GM12865 (cell line): Measurements from ENCODE around the gene ACER2.
A peak's percentile ranks its signal among the peaks of the same experiment; 100 is the strongest.
"Not testable (repeated sequence)": the region's sequence is repeated elsewhere in the genome, so short reads cannot be mapped to it uniquely, and the experiment has no call there.

Experiments used
- DNase-seq: peaks from one replicate; pipeline ENCODE4 v3.0.0; 2010; ENCODE audit warnings: low read depth
- H3K4me3 ChIP-seq: 2 replicates; pipeline ENCODE4 v1.5.1; 2011; ENCODE audit warnings: mild to moderate bottlenecking, low read depth, low read length, control low read depth
- TF ChIP-seq, protein P1 (sequence below): IDR thresholded peaks from 2 replicates; pipeline ENCODE4 v1.5.1; 2011; ENCODE audit warnings: low read length, control low read depth, low read depth, inconsistent platforms; ENCODE audit not compliant: insufficient read depth; ENCODE audit errors: missing control alignments

Gene ACER2

GRCh38 chr9:19431361-19432171 lies 22.8 kb downstream of the ACER2 start:
- TF ChIP-seq, protein P1, sequence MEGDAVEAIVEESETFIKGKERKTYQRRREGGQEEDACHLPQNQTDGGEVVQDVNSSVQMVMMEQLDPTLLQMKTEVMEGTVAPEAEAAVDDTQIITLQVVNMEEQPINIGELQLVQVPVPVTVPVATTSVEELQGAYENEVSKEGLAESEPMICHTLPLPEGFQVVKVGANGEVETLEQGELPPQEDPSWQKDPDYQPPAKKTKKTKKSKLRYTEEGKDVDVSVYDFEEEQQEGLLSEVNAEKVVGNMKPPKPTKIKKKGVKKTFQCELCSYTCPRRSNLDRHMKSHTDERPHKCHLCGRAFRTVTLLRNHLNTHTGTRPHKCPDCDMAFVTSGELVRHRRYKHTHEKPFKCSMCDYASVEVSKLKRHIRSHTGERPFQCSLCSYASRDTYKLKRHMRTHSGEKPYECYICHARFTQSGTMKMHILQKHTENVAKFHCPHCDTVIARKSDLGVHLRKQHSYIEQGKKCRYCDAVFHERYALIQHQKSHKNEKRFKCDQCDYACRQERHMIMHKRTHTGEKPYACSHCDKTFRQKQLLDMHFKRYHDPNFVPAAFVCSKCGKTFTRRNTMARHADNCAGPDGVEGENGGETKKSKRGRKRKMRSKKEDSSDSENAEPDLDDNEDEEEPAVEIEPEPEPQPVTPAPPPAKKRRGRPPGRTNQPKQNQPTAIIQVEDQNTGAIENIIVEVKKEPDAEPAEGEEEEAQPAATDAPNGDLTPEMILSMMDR: no peak
- no peak for DNase-seq
- H3K4me3 ChIP-seq: no peak overlapping the region

- no peak overlapping the region for H3K4me3 ChIP-seq
- no peak for DNase-seq
- TF ChIP-seq, protein P1: no peak
Observed at GRCh38 chr9:19432473-19432872, 23.7 kb downstream of the ACER2 start.

- not testable (repeated sequence) for H3K4me3 ChIP-seq, DNase-seq
Observed at GRCh38 chr9:19433729-19434128, 24.9 kb downstream of the ACER2 start.

- no peak overlapping the region for H3K4me3 ChIP-seq
- TF ChIP-seq, protein P1: no peak
- DNase-seq: no peak
Observed at GRCh38 chr9:19440376-19440775, 31.6 kb downstream of the ACER2 start.

- DNase-seq: no peak
- H3K4me3 ChIP-seq: no peak overlapping the region
- TF ChIP-seq, protein P1: no peak
Observed at GRCh38 chr9:19440823-19441580, 32.2 kb downstream of the ACER2 start.

DNA sequence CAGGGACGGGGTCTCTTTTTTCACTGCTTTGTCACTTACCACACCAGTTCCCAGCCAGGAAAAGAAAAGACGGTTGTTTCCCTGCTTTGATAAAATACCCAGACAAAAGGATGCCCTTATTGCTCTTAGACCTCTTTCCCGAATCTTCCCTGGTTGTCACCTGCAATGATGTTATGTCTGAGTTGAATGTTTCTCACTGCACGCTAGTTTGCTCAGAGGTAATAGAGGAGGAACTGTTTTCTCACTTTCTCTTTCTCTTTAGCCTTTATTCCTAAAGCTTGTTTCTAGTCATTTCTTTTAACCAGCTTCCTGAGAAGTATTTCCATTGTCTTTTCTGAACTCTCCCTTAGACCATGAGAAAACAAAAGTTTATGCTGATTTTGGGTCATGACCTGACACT lies 32.9 kb downstream of the ACER2 start:
- DNase-seq: peak; percentile 47
- TF ChIP-seq, protein P1: no peak
- peak overlapping the region; percentile 3; the same call in 1 of the 2 replicates for H3K4me3 ChIP-seq

DNA sequence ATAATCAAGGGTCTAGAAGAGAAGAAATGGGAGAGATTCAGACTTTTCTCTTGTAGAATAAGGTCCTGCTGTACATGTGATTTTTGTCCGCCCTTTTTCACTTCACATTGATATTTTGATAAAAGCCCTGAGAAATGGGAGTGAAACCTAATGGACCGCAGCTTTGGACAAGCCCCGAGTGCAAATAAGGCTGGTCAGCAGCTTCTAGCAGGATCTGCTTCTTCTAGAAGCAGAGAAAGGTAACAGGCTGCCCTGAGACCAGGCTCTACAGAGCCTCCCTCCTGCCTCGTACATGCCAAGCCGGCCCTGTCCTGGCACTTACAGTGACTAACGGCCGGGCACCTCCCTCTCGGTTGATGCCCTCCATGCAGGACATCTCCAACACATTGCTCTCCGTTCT lies 33.4 kb downstream of the ACER2 start:
- peak overlapping the region; percentile 3; the same call in 1 of the 2 replicates for H3K4me3 ChIP-seq
- DNase-seq: no peak
- TF ChIP-seq, protein P1: no peak
